ENCODE data around the gene EMC9.
A peak's percentile ranks its signal among the peaks of the same experiment; 100 is the strongest.

Gene EMC9

GRCh38 chr14:24165785-24166184 lies 24.4 kb upstream of the EMC9 start:
- no peak overlapping the region for H3K4me3 ChIP-seq (ENCODE audit: control insufficient read depth, low read depth, low read length)
- TF ChIP-seq CTCF (conservative IDR thresholded peaks at IDR 0.05; ENCODE audit: control insufficient read depth, insufficient read depth, low read depth, low read length): no peak
- no peak for DNase-seq (ENCODE audit: low read depth)

DNA sequence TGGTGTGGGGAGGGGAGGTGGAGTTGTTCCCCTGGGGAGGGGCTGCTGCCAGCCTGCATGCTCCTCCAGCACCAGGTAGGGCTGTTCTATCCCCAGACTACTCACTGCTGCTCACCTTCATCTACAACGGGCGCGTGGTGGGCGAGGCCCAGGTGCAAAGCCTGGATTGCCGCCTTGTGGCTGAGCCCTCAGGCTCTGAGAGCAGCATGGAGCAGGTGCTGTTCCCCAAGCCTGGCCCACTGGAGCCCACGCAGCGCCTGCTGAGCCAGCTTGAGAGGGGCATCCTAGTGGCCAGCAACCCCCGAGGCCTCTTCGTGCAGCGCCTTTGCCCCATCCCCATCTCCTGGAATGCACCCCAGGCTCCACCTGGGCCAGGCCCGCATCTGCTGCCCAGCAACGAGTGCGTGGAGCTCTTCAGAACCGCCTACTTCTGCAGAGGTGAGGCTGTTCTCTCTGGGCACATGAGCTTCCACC lies 23.2 kb upstream of the EMC9 start:
- no peak for TF ChIP-seq CTCF (conservative IDR thresholded peaks at IDR 0.05; ENCODE audit: control insufficient read depth, insufficient read depth, low read depth, low read length)
- H3K4me3 ChIP-seq (ENCODE audit: control insufficient read depth, low read depth, low read length): no peak overlapping the region
- no peak for DNase-seq (ENCODE audit: low read depth)

GRCh38 chr14:24162093-24162492 lies 20.7 kb upstream of the EMC9 start:
- DNase-seq (ENCODE audit: low read depth): peak; percentile 48
- TF ChIP-seq CTCF (conservative IDR thresholded peaks at IDR 0.05; ENCODE audit: control insufficient read depth, insufficient read depth, low read depth, low read length): no peak
- H3K4me3 ChIP-seq (ENCODE audit: control insufficient read depth, low read depth, low read length): peak overlapping the region; percentile 84

GRCh38 chr14:24160850-24161804 lies 19.7 kb upstream of the EMC9 start, which contains the start of gene IRF9:
IRF9 (plus strand) TSS chr14:24161265; CDS start chr14:24162145, 880 bp downstream.
- peak; percentile 88 for TF ChIP-seq CTCF (conservative IDR thresholded peaks at IDR 0.05; ENCODE audit: control insufficient read depth, insufficient read depth, low read depth, low read length)
- DNase-seq (ENCODE audit: low read depth): peak; percentile 93
- peak within 1 kb of the TSS; percentile 84 for H3K4me3 ChIP-seq (ENCODE audit: control insufficient read depth, low read depth, low read length)

GRCh38 chr14:24160499-24160849 lies 19.1 kb upstream of the EMC9 start:
- TF ChIP-seq CTCF (conservative IDR thresholded peaks at IDR 0.05; ENCODE audit: control insufficient read depth, insufficient read depth, low read depth, low read length): no peak
- no peak overlapping the region for H3K4me3 ChIP-seq (ENCODE audit: control insufficient read depth, low read depth, low read length)
- DNase-seq (ENCODE audit: low read depth): no peak

- no peak for TF ChIP-seq CTCF (conservative IDR thresholded peaks at IDR 0.05; ENCODE audit: control insufficient read depth, insufficient read depth, low read depth, low read length)
- DNase-seq (ENCODE audit: low read depth): no peak
- no peak overlapping the region for H3K4me3 ChIP-seq (ENCODE audit: control insufficient read depth, low read depth, low read length)
These were observed 18.5 kb upstream of the EMC9 start for GRCh38 chr14:24159777-24160498.
